LNCAP (cell line): Measurements from ENCODE around the gene SSU72.

Experiments used
- CTCF ChIP-seq: fragments of 450-650 bp; IDR thresholded peaks from 2 replicates; pipeline ENCODE4 v1.5.1; 2017; ENCODE audit warnings: mild to moderate bottlenecking

SSU72 gene

GRCh38 chr1:1535201-1536018, 39.3 kb downstream of the SSU72 start:
- TF ChIP-seq CTCF = no peak

- TF ChIP-seq CTCF = no peak
Measured at GRCh38 chr1:1534401-1535154, 40.1 kb downstream of the SSU72 start.

- TF ChIP-seq CTCF = no peak
Measured at GRCh38 chr1:1531947-1532346, 42.7 kb downstream of the SSU72 start.

- no peak for TF ChIP-seq CTCF
Measured at GRCh38 chr1:1529936-1530335, 44.7 kb downstream of the SSU72 start.

GRCh38 chr1:1529321-1529720, 45.3 kb downstream of the SSU72 start:
- no peak for TF ChIP-seq CTCF

- TF ChIP-seq CTCF = no peak
Measured at GRCh38 chr1:1528301-1529267, 46.1 kb downstream of the SSU72 start.
